Parathyroid adenoma (tissue), 2 donors: ENCODE measurements around the gene PAEP.
A peak's percentile ranks its signal among the peaks of the same experiment; 100 is the strongest.

Experiments
- H2AFZ ChIP-seq: fragments of 300-600 bp; sonication (generic); one replicate; pipeline ENCODE4 v1.7.0; 2017; ENCODE audit warnings: antibody characterized with exemption, mild to moderate bottlenecking
- H3K27ac ChIP-seq: fragments of 300-600 bp; sonication (generic); one replicate; pipeline ENCODE4 v1.7.0; 2017
- H3K27me3 ChIP-seq: fragments of 300-600 bp; sonication (generic); one replicate; pipeline ENCODE4 v1.7.0; 2017; ENCODE audit warnings: low read length; ENCODE audit not compliant: control insufficient read depth, insufficient read depth
- H3K36me3 ChIP-seq: fragments of 300-600 bp; sonication (generic); one replicate; pipeline ENCODE4 v1.7.0; 2017; ENCODE audit warnings: low read length; ENCODE audit not compliant: control insufficient read depth, insufficient read depth
- H3K4me1 ChIP-seq: fragments of 300-600 bp; sonication (generic); one replicate; pipeline ENCODE4 v1.7.0; 2017; ENCODE audit warnings: control low read depth
- H3K4me2 ChIP-seq: fragments of 300-600 bp; sonication (generic); one replicate; pipeline ENCODE4 v1.7.0; 2017; ENCODE audit warnings: low read length
- H3K4me3 ChIP-seq: fragments of 300-600 bp; sonication (generic); one replicate; pipeline ENCODE4 v1.7.0; 2017; ENCODE audit warnings: low read depth, low read length
- H3K79me2 ChIP-seq: fragments of 300-600 bp; sonication (generic); one replicate; pipeline ENCODE4 v1.7.0; 2017; ENCODE audit warnings: control low read depth
- H3K9ac ChIP-seq: fragments of 300-600 bp; sonication (generic); one replicate; pipeline ENCODE4 v1.7.0; 2017; ENCODE audit warnings: mild to moderate bottlenecking
- H3K9me3 ChIP-seq: fragments of 300-600 bp; sonication (generic); one replicate; pipeline ENCODE4 v1.7.0; 2017; ENCODE audit warnings: low read length; ENCODE audit not compliant: control insufficient read depth
- CTCF ChIP-seq: fragments of 300-600 bp; sonication (generic); IDR thresholded peaks from one replicate; pipeline ENCODE4 v1.7.0; 2017; ENCODE audit warnings: antibody characterized with exemption, mild to moderate bottlenecking
- donor health status: primary hyperparathyroidism.

PAEP gene

GRCh38 chr9:135605238-135605781, 43.8 kb downstream of the PAEP start:
- Histone ChIP-seq H3K79me2 (no peaks in the 10 kb centered on the region), H2AFZ (peak overlapping the region; percentile 60), H3K36me3 (no peaks in the 10 kb centered on the region), H3K9me3 (no peaks in the 10 kb centered on the region), H3K27ac (peak overlapping the region; percentile 64), H3K4me2 (peak overlapping the region; percentile 4), H3K4me1 (peaks cover 10% of the 10 kb centered on the region), H3K27me3 (no peaks in the 10 kb centered on the region), H3K9ac (no peak overlapping the region), H3K4me3 (no peak overlapping the region)
- no peak for TF ChIP-seq CTCF

GRCh38 chr9:135606885-135607259, 45.3 kb downstream of the PAEP start:
- no peaks in the 10 kb centered on the region for H3K79me2 ChIP-seq
- no peaks in the 10 kb centered on the region for H3K27me3 ChIP-seq
- no peaks in the 10 kb centered on the region for H3K36me3 ChIP-seq
- no peak for TF ChIP-seq CTCF
- H3K9me3 ChIP-seq, result no peaks in the 10 kb centered on the region
- peaks cover 10% of the 10 kb centered on the region for H3K4me1 ChIP-seq
- no peak overlapping the region for H3K4me2 ChIP-seq
- no peak overlapping the region for H3K9ac ChIP-seq
- no peak overlapping the region for H3K27ac ChIP-seq
- no peak overlapping the region for H3K4me3 ChIP-seq
- H2AFZ ChIP-seq, result no peak overlapping the region

GRCh38 chr9:135607401-135608293, 46.1 kb downstream of the PAEP start:
- no peaks in the 10 kb centered on the region for H3K27me3 ChIP-seq
- H3K4me1 ChIP-seq, result peaks cover 10% of the 10 kb centered on the region
- H3K4me2 ChIP-seq, result no peak overlapping the region
- H3K4me3 ChIP-seq, result no peak overlapping the region
- H3K27ac ChIP-seq, result no peak overlapping the region
- H3K36me3 ChIP-seq, result no peaks in the 10 kb centered on the region
- no peaks in the 10 kb centered on the region for H3K79me2 ChIP-seq
- no peak for TF ChIP-seq CTCF
- no peaks in the 10 kb centered on the region for H3K9me3 ChIP-seq
- H3K9ac ChIP-seq, result no peak overlapping the region
- H2AFZ ChIP-seq, result no peak overlapping the region

- no peaks in the 10 kb centered on the region for H3K36me3 ChIP-seq
- TF ChIP-seq CTCF, result no peak
- H3K4me1 ChIP-seq, result peaks cover 10% of the 10 kb centered on the region
- H3K79me2 ChIP-seq, result no peaks in the 10 kb centered on the region
- no peak overlapping the region for H3K4me3 ChIP-seq
- no peak overlapping the region for H3K9ac ChIP-seq
- no peak overlapping the region for H3K4me2 ChIP-seq
- no peak overlapping the region for H3K27ac ChIP-seq
- no peaks in the 10 kb centered on the region for H3K27me3 ChIP-seq
- no peak overlapping the region for H2AFZ ChIP-seq
- no peaks in the 10 kb centered on the region for H3K9me3 ChIP-seq
These were observed 46.9 kb downstream of the PAEP start for GRCh38 chr9:135608294-135608998.
